Activated CD8-positive, alpha-beta memory T cell treated with anti-CD3 and anti-CD28 coated beads for 48 hours (primary cell): ENCODE data around the gene HAO2.
"Not testable (repeated sequence)": the region's sequence is repeated elsewhere in the genome, so short reads cannot be mapped to it uniquely, and the experiment has no call there.

Experiments used
- DNase-seq, 3 experiments: peaks; one replicate each; pipeline ENCODE4 v3.0.0-alpha.2; 2020; ENCODE audit warnings: low read depth in 2 of 3, low spot score in 2 of 3

The HAO2 gene

GRCh38 chr1:119368554-119368953, at the start of gene HAO2:
HAO2 (plus strand) TSS chr1:119368785; CDS start chr1:119381086, 12,301 bp downstream.
- DNase-seq, result no peak

- DNase-seq, result no peak
These were observed 48.5 kb upstream of the HAO2 start for GRCh38 chr1:119320100-119320499.

- no peak for DNase-seq
These were observed 46.7 kb upstream of the HAO2 start for GRCh38 chr1:119321666-119322419.

- no peak for DNase-seq
These were observed 45.2 kb upstream of the HAO2 start for GRCh38 chr1:119323216-119323982.

- no peak for DNase-seq
These were observed 44.4 kb upstream of the HAO2 start for GRCh38 chr1:119324198-119324597.

- DNase-seq, result no peak
These were observed 42.3 kb upstream of the HAO2 start for GRCh38 chr1:119326251-119326650.

- DNase-seq, result no peak
These were observed 41.5 kb upstream of the HAO2 start for GRCh38 chr1:119327094-119327449.

GRCh38 chr1:119327450-119328155, 41.0 kb upstream of the HAO2 start:
- DNase-seq, result no peak

- DNase-seq, result no peak
These were observed 38.8 kb upstream of the HAO2 start for GRCh38 chr1:119329541-119330461.

GRCh38 chr1:119330466-119331189, 38.0 kb upstream of the HAO2 start:
- DNase-seq, result no peak

GRCh38 chr1:119331190-119331515, 37.4 kb upstream of the HAO2 start:
- DNase-seq, result no peak

- DNase-seq, result no peak
These were observed 36.7 kb upstream of the HAO2 start for GRCh38 chr1:119331915-119332314.

GRCh38 chr1:119332622-119333021, 36.0 kb upstream of the HAO2 start:
- no peak for DNase-seq

- no peak for DNase-seq
These were observed 35.3 kb upstream of the HAO2 start for GRCh38 chr1:119333163-119333896.

- not testable (repeated sequence) for DNase-seq
These were observed 34.7 kb upstream of the HAO2 start for GRCh38 chr1:119333897-119334250.

GRCh38 chr1:119336848-119337247, 31.7 kb upstream of the HAO2 start:
- no peak for DNase-seq

- DNase-seq, result no peak
These were observed 30.6 kb upstream of the HAO2 start for GRCh38 chr1:119338004-119338403.

GRCh38 chr1:119338757-119339156, 29.8 kb upstream of the HAO2 start:
- no peak for DNase-seq

- DNase-seq, result no peak
These were observed 27.7 kb upstream of the HAO2 start for GRCh38 chr1:119340861-119341261.
